Measurements from ENCODE around the gene ASB16.

The ASB16 gene

GRCh38 chr17:44202756-44203155 lies 32.3 kb downstream of the ASB16 start:
- peaks cover 65% of the 10 kb centered on the region for H3K4me1 Mint-ChIP-seq (ENCODE audit: low read depth)
- H3K36me3 Mint-ChIP-seq (ENCODE audit: low read depth) = peaks cover 40% of the 10 kb centered on the region
- no peaks in the 10 kb centered on the region for H3K9me3 Mint-ChIP-seq
- H3K27me3 Mint-ChIP-seq = no peaks in the 10 kb centered on the region
- no peak overlapping the region for H3K4me3 Mint-ChIP-seq
- intact Hi-C loops (cut with micrococcal nuclease) = loop anchor here (10.0 kb wide), 1 partner anchor 302 kb away; the partner anchor contains the start of gene GPATCH8
- peak overlapping the region; percentile 71 for H3K27ac Mint-ChIP-seq

- peak overlapping the region; percentile 71 for H3K27ac Mint-ChIP-seq
- intact Hi-C loops (cut with micrococcal nuclease) = loop anchor here (10.0 kb wide), 1 partner anchor 301 kb away; the partner anchor contains the start of gene GPATCH8
These were observed 33.4 kb downstream of the ASB16 start for GRCh38 chr17:44203731-44204440.

GRCh38 chr17:44204441-44204882 lies 34.0 kb downstream of the ASB16 start:
- peaks cover 46% of the 10 kb centered on the region for H3K36me3 Mint-ChIP-seq (ENCODE audit: low read depth)
- peaks cover 73% of the 10 kb centered on the region for H3K4me1 Mint-ChIP-seq (ENCODE audit: low read depth)
- H3K27ac Mint-ChIP-seq = peak overlapping the region; percentile 71
- H3K4me3 Mint-ChIP-seq = no peak overlapping the region
- H3K27me3 Mint-ChIP-seq = no peaks in the 10 kb centered on the region
- intact Hi-C loops (cut with micrococcal nuclease) = loop anchor here (10.0 kb wide), 1 partner anchor 300 kb away; the partner anchor contains the start of gene GPATCH8
- H3K9me3 Mint-ChIP-seq = no peaks in the 10 kb centered on the region

More at GRCh38 chr17:44203731-44204440, 33.4 kb downstream of the ASB16 start:
- peaks cover 68% of the 10 kb centered on the region for H3K4me1 Mint-ChIP-seq (ENCODE audit: low read depth)
- peak overlapping the region; percentile 28 for H3K4me3 Mint-ChIP-seq
- no peaks in the 10 kb centered on the region for H3K27me3 Mint-ChIP-seq
- no peaks in the 10 kb centered on the region for H3K9me3 Mint-ChIP-seq
- peaks cover 40% of the 10 kb centered on the region for H3K36me3 Mint-ChIP-seq (ENCODE audit: low read depth)

GRCh38 chr17:44205962-44206824 lies 35.7 kb downstream of the ASB16 start:
- peaks cover 52% of the 10 kb centered on the region for H3K36me3 Mint-ChIP-seq (ENCODE audit: low read depth)
- intact Hi-C loops (cut with micrococcal nuclease) = loop anchor here (10.0 kb wide), 1 partner anchor 299 kb away; the partner anchor contains the start of gene GPATCH8
- peaks cover 78% of the 10 kb centered on the region for H3K4me1 Mint-ChIP-seq (ENCODE audit: low read depth)
- no peaks in the 10 kb centered on the region for H3K27me3 Mint-ChIP-seq
- no peaks in the 10 kb centered on the region for H3K9me3 Mint-ChIP-seq
- H3K4me3 Mint-ChIP-seq = no peak overlapping the region
- no peak overlapping the region for H3K27ac Mint-ChIP-seq

- Mint-ChIP-seq H3K4me3 (no peak overlapping the region), H3K27ac (no peak overlapping the region), H3K27me3 (no peaks in the 10 kb centered on the region), H3K4me1 (ENCODE audit: low read depth) (peaks cover 78% of the 10 kb centered on the region), H3K9me3 (no peaks in the 10 kb centered on the region), H3K36me3 (ENCODE audit: low read depth) (peaks cover 58% of the 10 kb centered on the region)
- intact Hi-C loops (cut with micrococcal nuclease) = loop anchor here (10.0 kb wide), 1 partner anchor 298 kb away; the partner anchor contains the start of gene GPATCH8
These were observed 36.3 kb downstream of the ASB16 start for GRCh38 chr17:44206825-44207155.

GRCh38 chr17:44207319-44207718 lies 36.8 kb downstream of the ASB16 start:
- Mint-ChIP-seq H3K4me1 (ENCODE audit: low read depth) (peaks cover 75% of the 10 kb centered on the region), H3K27ac (no peak overlapping the region), H3K9me3 (no peaks in the 10 kb centered on the region), H3K36me3 (ENCODE audit: low read depth) (peaks cover 64% of the 10 kb centered on the region), H3K27me3 (no peaks in the 10 kb centered on the region), H3K4me3 (no peak overlapping the region)
- intact Hi-C loops (cut with micrococcal nuclease) = loop anchor here (10.0 kb wide), 1 partner anchor 297 kb away; the partner anchor contains the start of gene GPATCH8

GRCh38 chr17:44207743-44208142 lies 37.2 kb downstream of the ASB16 start:
- H3K36me3 Mint-ChIP-seq (ENCODE audit: low read depth) = peaks cover 68% of the 10 kb centered on the region
- H3K27ac Mint-ChIP-seq = no peak overlapping the region

GRCh38 chr17:44209786-44210341 lies 39.4 kb downstream of the ASB16 start:
- H3K4me1 Mint-ChIP-seq (ENCODE audit: low read depth) = peaks cover 70% of the 10 kb centered on the region
- intact Hi-C loops (cut with micrococcal nuclease) = loop anchor here (1.0 to 10.0 kb wide), 3 partner anchors 8 to 295 kb away; partner anchors contain the start of genes GPATCH8 and SLC25A39
- H3K4me3 Mint-ChIP-seq = no peak overlapping the region
- no peaks in the 10 kb centered on the region for H3K27me3 Mint-ChIP-seq
- H3K9me3 Mint-ChIP-seq = peaks cover 14% of the 10 kb centered on the region
- peaks cover 89% of the 10 kb centered on the region for H3K36me3 Mint-ChIP-seq (ENCODE audit: low read depth)
- peak overlapping the region; percentile 66 for H3K27ac Mint-ChIP-seq

More at GRCh38 chr17:44207743-44208142, 37.2 kb downstream of the ASB16 start:
- Mint-ChIP-seq H3K9me3 (no peaks in the 10 kb centered on the region), H3K4me3 (no peak overlapping the region), H3K27me3 (no peaks in the 10 kb centered on the region), H3K4me1 (ENCODE audit: low read depth) (peaks cover 72% of the 10 kb centered on the region)
- intact Hi-C loops (cut with micrococcal nuclease) = loop anchor here (10.0 kb wide), 1 partner anchor 297 kb away; the partner anchor contains the start of gene GPATCH8

- H3K4me1 Mint-ChIP-seq (ENCODE audit: low read depth) = peaks cover 75% of the 10 kb centered on the region
- H3K4me3 Mint-ChIP-seq = no peak overlapping the region
- H3K27ac Mint-ChIP-seq = peak overlapping the region; percentile 66
These were observed 40.1 kb downstream of the ASB16 start for GRCh38 chr17:44210342-44211192.

GRCh38 chr17:44211281-44212265 lies 41.1 kb downstream of the ASB16 start:
- H3K36me3 Mint-ChIP-seq (ENCODE audit: low read depth) = peaks cover 98% of the 10 kb centered on the region
- no peak overlapping the region for H3K4me3 Mint-ChIP-seq
- H3K27ac Mint-ChIP-seq = no peak overlapping the region
- H3K27me3 Mint-ChIP-seq = no peaks in the 10 kb centered on the region
- H3K9me3 Mint-ChIP-seq = peaks cover 17% of the 10 kb centered on the region
- H3K4me1 Mint-ChIP-seq (ENCODE audit: low read depth) = peaks cover 79% of the 10 kb centered on the region
- intact Hi-C loops (cut with micrococcal nuclease) = loop anchor here (2.0 kb wide), 1 partner anchor 113 kb away; the partner anchor contains the start of gene SLC25A39

More at GRCh38 chr17:44210342-44211192, 40.1 kb downstream of the ASB16 start:
- peaks cover 17% of the 10 kb centered on the region for H3K9me3 Mint-ChIP-seq
- H3K27me3 Mint-ChIP-seq = no peaks in the 10 kb centered on the region
- peaks cover 96% of the 10 kb centered on the region for H3K36me3 Mint-ChIP-seq (ENCODE audit: low read depth)
- intact Hi-C loops (cut with micrococcal nuclease) = loop anchor here (1.0 to 2.0 kb wide), 2 partner anchors 8 to 114 kb away; partner anchors contain the start of gene SLC25A39

GRCh38 chr17:44212507-44213402 lies 42.3 kb downstream of the ASB16 start:
- Mint-ChIP-seq H3K27me3 (no peaks in the 10 kb centered on the region), H3K4me3 (no peak overlapping the region), H3K36me3 (ENCODE audit: low read depth) (peaks cover 94% of the 10 kb centered on the region), H3K4me1 (ENCODE audit: low read depth) (peaks cover 84% of the 10 kb centered on the region), H3K9me3 (peaks cover 17% of the 10 kb centered on the region), H3K27ac (no peak overlapping the region)
- intact Hi-C loops (cut with micrococcal nuclease) = no loop called here
